Coronary artery (tissue), 2 donors: Measurements from ENCODE around the gene NT5C2.
A peak's percentile ranks its signal among the peaks of the same experiment; 100 is the strongest.

Experiments
- DNase-seq: peaks from one replicate; pipeline ENCODE4 v3.0.0-alpha.2; 2017; ENCODE audit warnings: low spot score
- H3K27ac ChIP-seq, 2 donors: fragments of 200-600 bp; sonication (generic); one replicate each; pipeline ENCODE4 v1.5.1; 2016 to 2019
- H3K4me3 ChIP-seq: fragments of 200-600 bp; sonication (generic); 2 replicates; pipeline ENCODE4 v1.5.1; 2016; ENCODE audit warnings: mild to moderate bottlenecking, moderate library complexity
- CTCF ChIP-seq: fragments of 200-600 bp; sonication (generic); IDR thresholded peaks from one replicate; pipeline ENCODE4 v1.5.1; 2019; ENCODE audit warnings: antibody characterized with exemption

NT5C2 gene

GRCh38 chr10:103117247-103117646, 75.8 kb downstream of the NT5C2 start:
- H3K27ac ChIP-seq, result peak overlapping the region in 1 of 2 donors; percentile 4
- H3K4me3 ChIP-seq, result no peak overlapping the region
- DNase-seq, result no peak
- TF ChIP-seq CTCF, result no peak

GRCh38 chr10:103114876-103115275, 78.2 kb downstream of the NT5C2 start:
- Histone ChIP-seq H3K27ac (peak overlapping the region in 1 of 2 donors; percentile 2), H3K4me3 (no peak overlapping the region)
- no peak for DNase-seq
- no peak for TF ChIP-seq CTCF

GRCh38 chr10:103111918-103112877, 80.9 kb downstream of the NT5C2 start:
- TF ChIP-seq CTCF, result no peak
- no peak for DNase-seq
- H3K4me3 ChIP-seq, result no peak overlapping the region
- peak overlapping the region; percentile 60 to 77 for H3K27ac ChIP-seq

- H3K4me3 ChIP-seq, result peak overlapping the region; percentile 34
- DNase-seq, result no peak
- H3K27ac ChIP-seq, result peak overlapping the region; percentile 60 to 77
- TF ChIP-seq CTCF, result no peak
These were observed 81.8 kb downstream of the NT5C2 start for GRCh38 chr10:103111031-103111917.

GRCh38 chr10:103110407-103110806, 82.7 kb downstream of the NT5C2 start:
- H3K4me3 ChIP-seq, result no peak overlapping the region
- no peak for TF ChIP-seq CTCF
- no peak for DNase-seq
- peak overlapping the region; percentile 60 to 77 for H3K27ac ChIP-seq

- TF ChIP-seq CTCF, result no peak
- Histone ChIP-seq H3K4me3 (no peak overlapping the region), H3K27ac (peak overlapping the region; percentile 60 to 77)
- no peak for DNase-seq
These were observed 83.3 kb downstream of the NT5C2 start for GRCh38 chr10:103109821-103110220.
